ENCODE data around the gene RRP15. TPM values are rescaled to one million over a fixed set of nuclear protein-coding genes. Genes with fewer than 3 reads are reported as not detected.
A peak's percentile ranks its signal among the peaks of the same experiment; 100 is the strongest.

RRP15 gene
- total and polyA plus RNA-seq, 2 of the 13 experiments (the other 11 are each of a cell fraction or from before 2014, with no cell fraction given): 2.1 to 37.5 TPM

DNA sequence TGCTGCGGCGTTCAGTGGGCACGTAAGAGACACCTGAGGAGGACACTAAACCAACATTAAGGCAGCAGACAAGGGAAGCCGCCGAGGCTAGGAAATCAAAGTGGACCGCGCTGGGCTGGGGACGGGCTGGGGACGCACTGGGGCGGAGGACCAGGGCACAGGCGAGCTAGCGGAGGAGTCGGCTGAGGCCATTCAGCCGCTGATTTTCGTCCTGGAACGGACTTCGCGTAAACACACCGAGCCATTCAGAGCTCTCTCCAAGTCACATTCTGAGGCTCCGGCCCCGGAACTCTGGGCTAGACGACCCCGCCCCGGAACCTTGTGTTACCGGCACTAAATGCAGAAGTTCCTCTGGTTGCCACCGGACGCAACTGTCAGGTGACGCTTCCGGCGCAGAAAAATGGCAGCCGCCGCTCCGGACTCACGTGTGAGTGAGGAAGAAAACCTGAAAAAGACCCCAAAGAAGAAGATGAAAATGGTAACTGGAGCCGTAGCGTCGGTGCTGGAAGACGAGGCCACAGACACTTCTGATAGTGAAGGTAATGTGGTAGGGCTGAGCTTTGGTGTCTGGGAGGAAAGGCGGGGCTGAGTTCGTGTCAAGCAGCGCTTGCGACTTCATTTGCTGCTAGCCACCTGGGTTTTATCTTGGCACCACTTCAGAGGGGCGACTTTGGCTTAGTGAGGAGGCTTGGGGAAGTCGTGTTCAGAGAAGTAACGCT lies at the start of gene RRP15 (continued):
- TF ChIP-seq, protein P1, sequence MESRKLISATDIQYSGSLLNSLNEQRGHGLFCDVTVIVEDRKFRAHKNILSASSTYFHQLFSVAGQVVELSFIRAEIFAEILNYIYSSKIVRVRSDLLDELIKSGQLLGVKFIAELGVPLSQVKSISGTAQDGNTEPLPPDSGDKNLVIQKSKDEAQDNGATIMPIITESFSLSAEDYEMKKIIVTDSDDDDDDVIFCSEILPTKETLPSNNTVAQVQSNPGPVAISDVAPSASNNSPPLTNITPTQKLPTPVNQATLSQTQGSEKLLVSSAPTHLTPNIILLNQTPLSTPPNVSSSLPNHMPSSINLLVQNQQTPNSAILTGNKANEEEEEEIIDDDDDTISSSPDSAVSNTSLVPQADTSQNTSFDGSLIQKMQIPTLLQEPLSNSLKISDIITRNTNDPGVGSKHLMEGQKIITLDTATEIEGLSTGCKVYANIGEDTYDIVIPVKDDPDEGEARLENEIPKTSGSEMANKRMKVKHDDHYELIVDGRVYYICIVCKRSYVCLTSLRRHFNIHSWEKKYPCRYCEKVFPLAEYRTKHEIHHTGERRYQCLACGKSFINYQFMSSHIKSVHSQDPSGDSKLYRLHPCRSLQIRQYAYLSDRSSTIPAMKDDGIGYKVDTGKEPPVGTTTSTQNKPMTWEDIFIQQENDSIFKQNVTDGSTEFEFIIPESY (CRISPR knock-in tag; IDR thresholded peaks at IDR 0.05): 0 out of 2 replicates have a peak, but pooled peaks have one; percentile 49
- TF ChIP-seq NR2F2 (IDR thresholded peaks at IDR 0.05; ENCODE audit: borderline replicate concordance, low read depth) (peak; percentile 37; the same call in 1 of the 2 replicates), SKI (IDR thresholded peaks at IDR 0.05; ENCODE audit: partially characterized antibody) (peak; percentile 79), MIER2 (CRISPR knock-in tag; IDR thresholded peaks at IDR 0.05) (peak; percentile 76), EHMT2 (IDR thresholded peaks at IDR 0.05; ENCODE audit: borderline replicate concordance, low read depth, low read length) (peak; percentile 88; the same call in 1 of the 2 replicates), MATR3 (CRISPR knock-in tag; IDR thresholded peaks at IDR 0.05) (no peak), ZNF605 (CRISPR knock-in tag; IDR thresholded peaks at IDR 0.05) (no peak), ZNF543 (CRISPR knock-in tag; IDR thresholded peaks at IDR 0.05) (0 out of 2 replicates have a peak, but pooled peaks have one; percentile 25), CCAR2 (optimal IDR thresholded peaks at IDR 0.05; ENCODE audit: low read depth, low read length) (peak; percentile 88), TARDBP (CRISPR knock-in tag; IDR thresholded peaks at IDR 0.05) (peak; percentile 94), ZFP1 (CRISPR knock-in tag; IDR thresholded peaks at IDR 0.05) (peak; percentile 51), NR2F1 (CRISPR knock-in tag; IDR thresholded peaks at IDR 0.05) (no peak; a peak in 1 of 4 replicates), NR1H2 (CRISPR knock-in tag; IDR thresholded peaks at IDR 0.05; ENCODE audit: borderline replicate concordance, low read depth) (0 out of 2 replicates have a peak, but pooled peaks have one; percentile 46), SOX6 (IDR thresholded peaks at IDR 0.05) (no peak), SOX6 (CRISPR knock-in tag; IDR thresholded peaks at IDR 0.05) (peak; percentile 72), MAFG (CRISPR knock-in tag; IDR thresholded peaks at IDR 0.05) (no peak), ZSCAN9 (CRISPR knock-in tag; IDR thresholded peaks at IDR 0.05; ENCODE audit: borderline replicate concordance) (peak; percentile 87)
- TF ChIP-seq, protein P2, sequence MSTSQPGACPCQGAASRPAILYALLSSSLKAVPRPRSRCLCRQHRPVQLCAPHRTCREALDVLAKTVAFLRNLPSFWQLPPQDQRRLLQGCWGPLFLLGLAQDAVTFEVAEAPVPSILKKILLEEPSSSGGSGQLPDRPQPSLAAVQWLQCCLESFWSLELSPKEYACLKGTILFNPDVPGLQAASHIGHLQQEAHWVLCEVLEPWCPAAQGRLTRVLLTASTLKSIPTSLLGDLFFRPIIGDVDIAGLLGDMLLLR (CRISPR knock-in tag; IDR thresholded peaks at IDR 0.05): peak; percentile 99; the same call in 1 of the 2 replicates
- TF ChIP-seq, protein P3, sequence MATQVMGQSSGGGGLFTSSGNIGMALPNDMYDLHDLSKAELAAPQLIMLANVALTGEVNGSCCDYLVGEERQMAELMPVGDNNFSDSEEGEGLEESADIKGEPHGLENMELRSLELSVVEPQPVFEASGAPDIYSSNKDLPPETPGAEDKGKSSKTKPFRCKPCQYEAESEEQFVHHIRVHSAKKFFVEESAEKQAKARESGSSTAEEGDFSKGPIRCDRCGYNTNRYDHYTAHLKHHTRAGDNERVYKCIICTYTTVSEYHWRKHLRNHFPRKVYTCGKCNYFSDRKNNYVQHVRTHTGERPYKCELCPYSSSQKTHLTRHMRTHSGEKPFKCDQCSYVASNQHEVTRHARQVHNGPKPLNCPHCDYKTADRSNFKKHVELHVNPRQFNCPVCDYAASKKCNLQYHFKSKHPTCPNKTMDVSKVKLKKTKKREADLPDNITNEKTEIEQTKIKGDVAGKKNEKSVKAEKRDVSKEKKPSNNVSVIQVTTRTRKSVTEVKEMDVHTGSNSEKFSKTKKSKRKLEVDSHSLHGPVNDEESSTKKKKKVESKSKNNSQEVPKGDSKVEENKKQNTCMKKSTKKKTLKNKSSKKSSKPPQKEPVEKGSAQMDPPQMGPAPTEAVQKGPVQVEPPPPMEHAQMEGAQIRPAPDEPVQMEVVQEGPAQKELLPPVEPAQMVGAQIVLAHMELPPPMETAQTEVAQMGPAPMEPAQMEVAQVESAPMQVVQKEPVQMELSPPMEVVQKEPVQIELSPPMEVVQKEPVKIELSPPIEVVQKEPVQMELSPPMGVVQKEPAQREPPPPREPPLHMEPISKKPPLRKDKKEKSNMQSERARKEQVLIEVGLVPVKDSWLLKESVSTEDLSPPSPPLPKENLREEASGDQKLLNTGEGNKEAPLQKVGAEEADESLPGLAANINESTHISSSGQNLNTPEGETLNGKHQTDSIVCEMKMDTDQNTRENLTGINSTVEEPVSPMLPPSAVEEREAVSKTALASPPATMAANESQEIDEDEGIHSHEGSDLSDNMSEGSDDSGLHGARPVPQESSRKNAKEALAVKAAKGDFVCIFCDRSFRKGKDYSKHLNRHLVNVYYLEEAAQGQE (IDR thresholded peaks at IDR 0.05; ENCODE audit: borderline replicate concordance in 1 of 2, low read depth in 1 of 2, low read length in 2 of 2): peak in 1 of 2 experiments; percentile 44; a peak in 1 of 4 replicates

Measured in HepG2 (cell line).